SK-N-SH (cell line): ENCODE measurements around the gene SMAP1.

Source experiments
- CTCF ChIP-seq: fragments of 200-600 bp; sonication (generic); IDR thresholded peaks from 2 replicates; pipeline ENCODE4 v1.6.1; 2017; ENCODE audit warnings: antibody characterized with exemption, mild to moderate bottlenecking, moderate library complexity
- MEF2A ChIP-seq: IDR thresholded peaks from 2 replicates; pipeline ENCODE4 v1.4.0; 2012; ENCODE audit warnings: low read depth, borderline replicate concordance
- NFIC ChIP-seq: IDR thresholded peaks from 2 replicates; pipeline ENCODE4 v1.4.0; 2012; ENCODE audit warnings: borderline replicate concordance
- NRF1 ChIP-seq: IDR thresholded peaks from 2 replicates; pipeline ENCODE4 v1.6.1; 2012; ENCODE audit warnings: low read depth, mild to moderate bottlenecking, low read length
- PBX3 ChIP-seq: IDR thresholded peaks from 2 replicates; pipeline ENCODE4; 2012
- POLR2AphosphoS5 ChIP-seq: IDR thresholded peaks from 2 replicates; pipeline ENCODE4 v1.6.1; 2012; ENCODE audit warnings: low read depth, low read length
- RAD21 ChIP-seq: IDR thresholded peaks from 2 replicates; pipeline ENCODE4 v1.6.1; 2012; ENCODE audit warnings: mild to moderate bottlenecking, low read length
- USF2 ChIP-seq: fragments of 150-350 bp; IDR thresholded peaks from 2 replicates; pipeline ENCODE4 v1.6.1; 2017; ENCODE audit warnings: antibody characterized with exemption, low read length, low read depth, borderline replicate concordance

GRCh38 chr6:70779934-70780333 lies 112.3 kb downstream of the SMAP1 start:
- TF ChIP-seq CTCF (no peak), MEF2A (no peak), RAD21 (no peak), POLR2AphosphoS5 (no peak), NFIC (no peak), NRF1 (no peak), PBX3 (no peak), USF2 (no peak)
